ENCODE results near the gene SUSD6. TPM values are rescaled to one million over a fixed set of nuclear protein-coding genes. Genes with fewer than 3 reads are reported as not detected.

The SUSD6 gene
- total and polyA plus RNA-seq, 9 of the 15 experiments (the other 6 are each of a cell fraction or from before 2014, with no cell fraction given) = 2.9 to 20.7 (median 5.6) TPM

- CTCF ChIA-PET (ENCODE audit: low intra/inter-chr PET ratio) = no interaction called here
- H3K4me1 ChIP-seq (replicated peaks in 1 of 2; ENCODE audit: control insufficient read depth in 2 of 2, insufficient read depth in 2 of 2, low read length in 2 of 2) = peaks cover 18 to 68% of the 10 kb centered on the region in 2 experiments
- TF ChIP-seq CC2D1A (IDR thresholded peaks at IDR 0.05) (no peak), CEBPB (tag; IDR thresholded peaks at IDR 0.05) (peak; percentile 37; the same call in 1 of the 2 replicates), RFX5 (IDR thresholded peaks at IDR 0.05; ENCODE audit: low read depth, low read length) (no peak), GTF2A2 (tag; IDR thresholded peaks at IDR 0.05) (no peak), RHOXF2B (CRISPR knock-in tag; conservative IDR thresholded peaks at IDR 0.05) (no peak), TAF7 (tag; IDR thresholded peaks at IDR 0.05) (no peak), MCM5 (IDR thresholded peaks at IDR 0.05; ENCODE audit: low read depth) (no peak), DEAF1 (CRISPR knock-in tag; IDR thresholded peaks at IDR 0.05) (no peak), CHAMP1 (IDR thresholded peaks at IDR 0.05) (no peak), BDP1 (IDR thresholded peaks at IDR 0.05; ENCODE audit: insufficient read depth, insufficient read length) (no peak), TBL1XR1 (IDR thresholded peaks at IDR 0.05; ENCODE audit: low read length in 2 of 2) (no peak), ETS1 (conservative IDR thresholded peaks at IDR 0.05; ENCODE audit: control insufficient read depth, low read depth, low read length) (no peak)
Observed at GRCh38 chr14:69652942-69653684, 41.7 kb downstream of the SUSD6 start.

More at GRCh38 chr14:69652942-69653684, 41.7 kb downstream of the SUSD6 start:
- intact Hi-C loops (cut with micrococcal nuclease) (loop anchor here (5.0 kb wide), 1 partner anchor 49 kb away; no protein-coding TSS in a partner anchor), in situ Hi-C loops (cut with MboI) (no loop called here)
- Histone ChIP-seq H3K9me1 (ENCODE audit: control insufficient read depth, insufficient read depth, low read length) (no peaks in the 10 kb centered on the region), H3K4me3 (peak overlapping the region; percentile 11; the same call in 1 of the 2 replicates), H3K27ac (ENCODE audit: extremely low read depth, low read depth, low read length) (peak overlapping the region; percentile 80), H3K9me3 (replicated peaks; ENCODE audit: control insufficient read depth, insufficient read depth, low read depth, low read length) (no peaks in the 10 kb centered on the region), H3K9ac (ENCODE audit: insufficient read depth in 1 of 2, low read depth in 2 of 2, low read length in 2 of 2) (peak overlapping the region in 1 of 2 experiments; percentile 56; a peak in 2 of 4 replicates), H4K20me1 (replicated peaks; ENCODE audit: control insufficient read depth, insufficient read depth, low read length) (no peaks in the 10 kb centered on the region), H3K27me3 (ENCODE audit: control insufficient read depth in 2 of 2, insufficient read depth in 2 of 2, low read length in 2 of 2) (no peaks in the 10 kb centered on the region), H3K79me2 (ENCODE audit: control insufficient read depth, insufficient read depth, low read length) (peaks cover 97% of the 10 kb centered on the region), H2AFZ (ENCODE audit: low read depth, low read length) (peak overlapping the region; percentile 36; the same call in 1 of the 2 replicates), H3K36me3 (ENCODE audit: control insufficient read depth, insufficient read depth, low read length) (0 out of 3 replicates have a peak, but pooled peaks cover 2% of the 10 kb centered on the region), H3K4me2 (ENCODE audit: insufficient read depth, low read length) (peak overlapping the region; percentile 45)
- 35% methylated on average over 10 of the region's 10 CpGs for WGBS (ENCODE audit: insufficient coverage, low coverage, missing lambda C conversion rate)
- peak in 2 of 4 experiments; percentile 23 to 62 for DNase-seq (ENCODE audit: extremely low read depth in 1 of 4, low spot score in 3 of 4)
- POLR2A ChIA-PET = interaction anchor here (0.7 to 1.7 kb wide), 2 partner anchors 12 to 102 kb away, joined by 3 to 5 read pairs; no protein-coding TSS in a partner anchor
- peak; percentile 54 for ATAC-seq
- BruUV-seq (replicated peaks) = TSS peak; percentile 55
- FAIRE-seq = peak; percentile 58
